IPS-15b (cell line): ENCODE results near the gene PPFIA1.
"Not testable (repeated sequence)": the region's sequence is repeated elsewhere in the genome, so short reads cannot be mapped to it uniquely, and the experiment has no call there.

ENCODE experiments used
- H3K27me3 ChIP-seq: one replicate; pipeline ENCODE4 v1.6.1; 2013; ENCODE audit warnings: low read length; ENCODE audit not compliant: control insufficient read depth, insufficient read depth
- H3K36me3 ChIP-seq: one replicate; pipeline ENCODE4 v1.6.1; 2013; ENCODE audit warnings: low read length; ENCODE audit not compliant: control insufficient read depth, insufficient read depth
- H3K4me1 ChIP-seq: one replicate; pipeline ENCODE4 v1.6.1; 2013; ENCODE audit warnings: mild to moderate bottlenecking, low read length; ENCODE audit not compliant: control insufficient read depth, insufficient read depth
- H3K4me3 ChIP-seq: one replicate; pipeline ENCODE4 v1.5.1; 2013; ENCODE audit warnings: low read depth, low read length
- H3K9ac ChIP-seq: one replicate; pipeline ENCODE4 v1.6.1; 2013; ENCODE audit warnings: low read depth, mild to moderate bottlenecking, low read length
- H3K9me3 ChIP-seq: one replicate; pipeline ENCODE4 v1.6.1; 2013; ENCODE audit warnings: mild to moderate bottlenecking, low read length; ENCODE audit not compliant: control insufficient read depth, insufficient read depth

Gene PPFIA1

GRCh38 chr11:70282012-70282411 lies 11.5 kb downstream of the PPFIA1 start:
- H3K4me3 ChIP-seq: no peak overlapping the region
- H3K9me3 ChIP-seq: no peaks in the 10 kb centered on the region
- no peaks in the 10 kb centered on the region for H3K27me3 ChIP-seq
- H3K9ac ChIP-seq: no peak overlapping the region
- no peaks in the 10 kb centered on the region for H3K4me1 ChIP-seq
- H3K36me3 ChIP-seq: peaks cover 19% of the 10 kb centered on the region

GRCh38 chr11:70288721-70289120 lies 18.2 kb downstream of the PPFIA1 start:
- Histone ChIP-seq H3K27me3 (no peaks in the 10 kb centered on the region), H3K4me1 (no peaks in the 10 kb centered on the region), H3K9me3 (no peaks in the 10 kb centered on the region), H3K9ac (no peak overlapping the region), H3K4me3 (no peak overlapping the region), H3K36me3 (peaks cover 30% of the 10 kb centered on the region)

- no peaks in the 10 kb centered on the region for H3K4me1 ChIP-seq
- no peaks in the 10 kb centered on the region for H3K9me3 ChIP-seq
- H3K36me3 ChIP-seq: peaks cover 31% of the 10 kb centered on the region
- no peaks in the 10 kb centered on the region for H3K27me3 ChIP-seq
- H3K4me3 ChIP-seq: no peak overlapping the region
- no peak overlapping the region for H3K9ac ChIP-seq
These were observed 19.1 kb downstream of the PPFIA1 start for GRCh38 chr11:70289582-70289981.

GRCh38 chr11:70290361-70291065 lies 20.0 kb downstream of the PPFIA1 start:
- Histone ChIP-seq H3K36me3 (peaks cover 25% of the 10 kb centered on the region), H3K4me1 (no peaks in the 10 kb centered on the region), H3K9me3 (no peaks in the 10 kb centered on the region), H3K27me3 (no peaks in the 10 kb centered on the region), H3K9ac (no peak overlapping the region), H3K4me3 (no peak overlapping the region)

- H3K27me3 ChIP-seq: no peaks in the 10 kb centered on the region
- no peak overlapping the region for H3K4me3 ChIP-seq
- peaks cover 23% of the 10 kb centered on the region for H3K36me3 ChIP-seq
- H3K9ac ChIP-seq: no peak overlapping the region
- no peaks in the 10 kb centered on the region for H3K9me3 ChIP-seq
- no peaks in the 10 kb centered on the region for H3K4me1 ChIP-seq
These were observed 21.7 kb downstream of the PPFIA1 start for GRCh38 chr11:70292166-70292565.

- no peaks in the 10 kb centered on the region for H3K4me1 ChIP-seq
- H3K4me3 ChIP-seq: no peak overlapping the region
- no peaks in the 10 kb centered on the region for H3K9me3 ChIP-seq
- H3K27me3 ChIP-seq: no peaks in the 10 kb centered on the region
- H3K36me3 ChIP-seq: peaks cover 23% of the 10 kb centered on the region
- no peak overlapping the region for H3K9ac ChIP-seq
These were observed 22.4 kb downstream of the PPFIA1 start for GRCh38 chr11:70292863-70293262.

GRCh38 chr11:70295166-70295565 lies 24.7 kb downstream of the PPFIA1 start:
- H3K36me3 ChIP-seq: peaks cover 23% of the 10 kb centered on the region
- not testable (repeated sequence) for H3K9ac ChIP-seq, H3K27me3 ChIP-seq, H3K9me3 ChIP-seq, H3K4me3 ChIP-seq, H3K4me1 ChIP-seq

- H3K4me3 ChIP-seq: no peak overlapping the region
- H3K4me1 ChIP-seq: no peaks in the 10 kb centered on the region
- H3K9ac ChIP-seq: no peak overlapping the region
- no peaks in the 10 kb centered on the region for H3K9me3 ChIP-seq
- H3K36me3 ChIP-seq: peaks cover 23% of the 10 kb centered on the region
- no peaks in the 10 kb centered on the region for H3K27me3 ChIP-seq
These were observed 26.2 kb downstream of the PPFIA1 start for GRCh38 chr11:70296681-70297080.

- no peaks in the 10 kb centered on the region for H3K27me3 ChIP-seq
- H3K9ac ChIP-seq: no peak overlapping the region
- H3K36me3 ChIP-seq: peaks cover 20% of the 10 kb centered on the region
- no peak overlapping the region for H3K4me3 ChIP-seq
- no peaks in the 10 kb centered on the region for H3K4me1 ChIP-seq
- H3K9me3 ChIP-seq: no peaks in the 10 kb centered on the region
These were observed 26.9 kb downstream of the PPFIA1 start for GRCh38 chr11:70297341-70297740.

GRCh38 chr11:70298243-70298915 lies 27.9 kb downstream of the PPFIA1 start:
- no peak overlapping the region for H3K9ac ChIP-seq
- no peak overlapping the region for H3K4me3 ChIP-seq
- H3K36me3 ChIP-seq: peaks cover 11% of the 10 kb centered on the region
- H3K27me3 ChIP-seq: no peaks in the 10 kb centered on the region
- no peaks in the 10 kb centered on the region for H3K4me1 ChIP-seq
- H3K9me3 ChIP-seq: no peaks in the 10 kb centered on the region

- Histone ChIP-seq H3K36me3 (no peaks in the 10 kb centered on the region), H3K27me3 (no peaks in the 10 kb centered on the region), H3K4me1 (no peaks in the 10 kb centered on the region), H3K9me3 (no peaks in the 10 kb centered on the region), H3K9ac (no peak overlapping the region), H3K4me3 (no peak overlapping the region)
These were observed 29.1 kb downstream of the PPFIA1 start for GRCh38 chr11:70299636-70300035.

- H3K9me3 ChIP-seq: no peaks in the 10 kb centered on the region
- H3K36me3 ChIP-seq: no peaks in the 10 kb centered on the region
- no peaks in the 10 kb centered on the region for H3K4me1 ChIP-seq
- no peak overlapping the region for H3K4me3 ChIP-seq
- no peaks in the 10 kb centered on the region for H3K27me3 ChIP-seq
- H3K9ac ChIP-seq: no peak overlapping the region
These were observed 30.7 kb downstream of the PPFIA1 start for GRCh38 chr11:70301191-70301590.
